Hematopoietic multipotent progenitor cell treated with erythropoietin and hydrocortisone succinate and interleukin-3 and kit ligand, for 15 days (in vitro differentiated cells): ENCODE results near the gene PAXIP1.

Experiments
- DNase-seq: peaks from one replicate; pipeline ENCODE4 v3.0.0-alpha.2; 2015; ENCODE audit warnings: low spot score

Gene PAXIP1

DNA sequence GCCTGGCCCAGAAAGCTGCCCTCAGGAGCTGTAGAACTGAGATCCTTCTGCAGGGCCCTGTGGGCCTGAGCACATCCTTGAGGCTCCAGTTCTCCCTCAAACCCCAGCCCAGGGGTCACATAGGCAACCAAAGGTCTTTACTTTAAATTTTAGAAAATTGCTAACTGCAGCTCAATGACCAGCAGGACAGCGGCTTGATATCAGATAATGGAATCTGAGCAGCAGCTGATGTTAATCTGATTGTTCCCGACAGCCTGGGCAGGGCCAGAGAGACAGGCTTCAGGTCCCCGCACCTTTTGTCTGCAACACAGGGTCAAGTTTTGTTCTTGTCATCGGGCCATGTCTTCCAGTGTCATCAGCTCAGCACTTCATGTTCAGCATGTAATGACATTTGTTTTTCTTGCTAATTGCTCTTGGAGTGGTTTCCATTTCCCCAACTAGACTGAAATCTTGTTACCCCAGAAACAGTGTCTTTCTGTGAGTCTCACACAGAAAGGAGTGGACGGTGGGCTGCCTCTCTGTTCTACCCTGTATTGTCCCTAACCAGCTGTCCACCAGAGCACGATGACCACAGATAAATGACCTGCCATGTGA, 91.0 kb downstream of the PAXIP1 start:
- DNase-seq = no peak

DNA sequence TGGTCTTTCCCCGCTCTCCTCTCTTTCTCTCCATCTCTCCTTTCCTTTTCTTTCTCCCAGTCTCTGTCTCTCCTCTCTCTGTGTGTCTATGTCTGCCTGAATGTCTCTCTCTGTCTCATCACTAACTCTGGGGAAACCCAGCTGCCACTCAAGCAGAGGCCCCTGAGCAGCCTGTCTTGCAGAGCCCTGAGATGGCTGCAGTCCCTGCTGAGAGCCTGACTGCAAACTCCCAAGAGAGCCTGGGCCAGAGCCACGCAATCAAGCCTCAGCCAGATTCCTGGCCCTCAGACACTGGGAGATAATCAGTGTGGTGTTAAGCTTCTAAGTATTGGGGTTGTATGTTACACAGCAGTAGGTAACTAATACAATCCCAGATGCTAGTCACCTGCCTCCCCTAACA, 91.5 kb downstream of the PAXIP1 start:
- no peak for DNase-seq

DNA sequence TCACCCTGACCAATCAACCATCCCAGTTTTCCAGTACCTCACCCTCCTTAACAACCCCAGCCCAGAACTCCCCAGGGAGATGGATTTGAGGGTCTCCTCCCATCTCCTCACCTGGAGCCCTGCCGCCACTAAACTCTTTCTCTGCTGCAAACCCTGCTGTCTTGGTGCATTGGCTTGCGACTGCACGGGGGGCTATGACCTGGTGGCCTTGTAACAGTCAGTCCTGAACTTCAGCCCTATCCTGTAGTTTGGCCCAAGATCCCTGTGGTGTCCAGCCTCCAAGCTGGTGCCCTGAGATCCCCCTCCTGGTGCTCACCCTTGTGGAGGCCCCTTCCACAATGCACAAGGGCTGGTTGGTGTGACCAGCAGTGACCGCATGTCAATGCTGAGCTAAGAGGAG, 91.9 kb downstream of the PAXIP1 start:
- no peak for DNase-seq

DNA sequence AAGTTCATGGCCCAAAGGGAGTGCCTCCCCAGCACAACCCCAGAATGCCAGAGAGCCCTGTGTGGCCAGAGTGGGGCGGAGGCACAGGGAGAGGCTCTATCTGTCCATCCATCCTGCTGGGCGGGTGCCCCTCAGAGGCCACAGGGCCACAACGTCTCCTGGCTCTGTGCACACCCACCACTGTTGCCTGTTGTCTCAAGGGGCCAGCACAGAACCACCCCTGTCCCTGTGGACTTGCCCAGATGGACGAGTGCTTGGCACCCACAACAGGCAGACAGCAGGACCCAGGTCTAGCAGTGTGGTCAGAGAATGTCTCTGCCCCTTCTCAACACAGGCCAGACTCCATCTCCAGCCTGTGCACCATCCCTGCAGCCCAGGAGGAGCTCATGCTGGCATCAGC, 92.8 kb downstream of the PAXIP1 start:
- no peak for DNase-seq

DNA sequence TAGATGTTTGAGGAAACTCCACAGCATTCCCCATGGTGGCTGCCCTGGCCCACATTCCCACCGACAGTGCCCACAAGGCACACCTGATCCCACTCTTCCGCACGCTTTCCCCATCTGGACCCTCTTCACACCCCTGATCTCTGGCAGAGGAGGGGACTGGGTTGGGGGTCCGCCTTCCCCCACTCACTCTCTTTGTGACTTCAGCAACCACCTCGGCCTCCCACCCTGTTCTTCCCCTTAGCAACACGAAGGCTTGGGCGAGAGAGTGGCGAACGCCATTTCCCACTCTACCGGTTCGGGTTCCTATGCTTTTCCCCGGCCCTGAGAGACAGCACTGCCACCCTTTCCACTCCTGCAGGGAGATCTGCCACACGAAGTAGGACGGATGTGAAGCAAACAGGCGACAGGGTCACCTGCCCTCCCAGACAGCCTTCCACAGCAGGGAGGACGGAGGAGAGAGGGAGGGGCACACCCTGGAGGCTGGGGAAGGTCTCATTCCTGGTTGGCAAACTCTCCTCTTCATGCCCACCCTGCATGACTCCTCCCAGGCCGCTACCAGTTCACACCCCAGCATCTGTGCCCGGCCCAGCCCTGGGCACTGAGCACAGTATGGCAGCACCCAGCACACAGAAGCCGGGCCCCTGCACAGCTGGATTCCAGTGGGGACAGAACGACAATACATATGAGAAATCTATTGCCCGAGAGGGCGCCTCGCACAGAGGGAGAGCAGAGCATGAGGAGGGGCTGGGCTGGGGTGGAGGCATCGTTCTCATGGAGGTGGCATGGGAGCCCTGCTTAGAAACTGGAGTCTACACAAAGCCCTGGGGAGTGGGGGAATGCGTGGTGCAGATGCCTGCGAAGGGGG, 93.5 kb downstream of the PAXIP1 start:
- DNase-seq = no peak

DNA sequence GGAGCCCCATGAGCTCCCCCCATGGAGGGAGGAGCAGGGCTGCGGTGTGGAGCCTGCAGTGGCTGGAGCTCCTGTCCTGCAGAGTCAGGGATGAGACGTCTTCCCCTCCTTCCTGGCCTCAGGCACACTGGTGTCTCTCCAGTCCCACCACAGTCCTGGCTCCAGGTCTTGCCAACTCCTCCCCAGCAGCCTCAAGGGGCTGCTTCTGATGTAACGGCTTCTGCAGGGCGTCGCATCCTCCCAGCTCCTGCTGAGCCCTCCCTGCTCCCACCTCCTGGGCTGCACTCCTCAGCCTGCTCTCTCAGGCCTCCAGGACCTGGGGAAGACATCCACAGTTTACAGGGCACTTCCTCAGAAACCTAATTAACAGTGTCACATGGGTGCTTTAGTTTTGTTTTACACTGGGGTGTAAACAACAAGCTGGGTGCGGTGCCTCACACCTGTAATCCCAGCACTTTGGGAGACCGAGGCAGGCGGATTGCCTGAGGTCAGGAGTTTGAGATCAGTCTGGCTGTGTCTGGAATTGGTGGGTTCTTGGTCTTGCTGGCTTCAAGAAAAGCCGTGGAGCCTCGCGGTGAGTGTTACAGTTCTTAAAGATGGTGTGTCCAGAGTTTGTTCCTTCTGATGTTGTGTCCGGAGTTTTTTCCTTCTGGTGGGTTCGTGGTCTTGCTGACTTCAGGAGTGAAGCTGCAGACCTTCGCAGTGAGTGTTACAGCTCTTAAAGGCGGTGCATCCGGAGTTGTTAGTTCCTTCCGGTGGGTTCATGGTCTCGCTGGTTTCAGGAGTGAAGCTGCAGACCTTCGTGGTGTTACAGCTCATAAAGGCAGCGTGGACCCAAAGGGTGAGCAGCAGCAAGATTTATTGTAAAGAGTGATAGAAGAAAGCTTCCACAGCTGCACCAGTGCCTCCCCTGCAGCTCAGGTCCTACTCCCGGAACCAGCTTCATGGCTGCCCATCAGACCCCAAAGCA, 95.0 kb downstream of the PAXIP1 start:
- DNase-seq = no peak

DNA sequence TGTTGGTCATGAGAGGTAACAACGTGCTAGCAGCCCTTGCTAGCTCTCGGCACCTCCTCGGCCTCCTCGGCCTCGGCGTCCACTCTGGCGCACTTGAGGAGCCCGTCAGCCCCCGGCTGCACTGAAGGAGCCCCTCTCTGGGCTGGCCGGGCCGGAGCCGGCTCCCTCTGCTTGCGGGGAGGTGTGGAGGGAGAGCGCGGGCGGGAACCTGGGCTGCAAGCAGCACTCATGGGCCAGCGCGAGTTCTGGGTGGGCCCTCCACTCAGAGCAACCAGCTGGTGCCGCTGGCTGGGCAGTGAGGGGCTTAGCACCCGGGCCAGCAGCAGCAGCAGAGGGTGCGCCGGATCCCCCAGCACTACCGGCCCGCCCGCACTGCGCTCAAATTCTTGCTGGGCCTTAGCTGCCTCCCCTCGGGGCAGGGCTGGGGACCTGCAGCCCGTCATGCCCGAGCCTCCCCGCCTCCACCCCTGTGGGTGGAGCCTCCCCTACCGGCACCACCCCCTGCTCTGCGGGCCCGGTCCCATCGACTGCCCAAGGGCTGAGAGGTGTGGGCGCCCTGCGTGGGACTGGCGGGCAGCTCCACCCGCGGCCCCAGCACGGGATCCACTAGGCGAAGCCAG, 96.1 kb downstream of the PAXIP1 start:
- no peak for DNase-seq

DNA sequence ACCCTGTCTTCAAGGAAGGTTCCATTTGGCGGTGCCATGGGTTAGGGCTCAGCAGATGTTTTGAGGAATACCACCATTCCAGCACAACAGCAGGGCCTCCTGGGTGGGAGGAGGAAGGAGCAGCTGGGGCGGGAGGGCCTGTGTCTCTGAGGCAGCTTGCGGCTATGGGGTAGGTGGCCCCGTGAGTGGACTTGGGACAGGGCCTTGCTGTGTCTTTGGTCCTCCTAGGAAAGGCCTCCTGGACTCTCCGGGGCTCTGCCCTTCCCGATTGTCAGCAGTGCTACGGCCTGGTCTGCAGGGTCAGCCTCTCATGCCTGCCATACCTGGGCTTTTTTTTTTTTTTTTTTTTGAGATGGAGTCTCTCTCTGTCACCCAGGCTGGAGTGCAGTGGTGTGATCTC, 96.7 kb downstream of the PAXIP1 start:
- DNase-seq = no peak

DNA sequence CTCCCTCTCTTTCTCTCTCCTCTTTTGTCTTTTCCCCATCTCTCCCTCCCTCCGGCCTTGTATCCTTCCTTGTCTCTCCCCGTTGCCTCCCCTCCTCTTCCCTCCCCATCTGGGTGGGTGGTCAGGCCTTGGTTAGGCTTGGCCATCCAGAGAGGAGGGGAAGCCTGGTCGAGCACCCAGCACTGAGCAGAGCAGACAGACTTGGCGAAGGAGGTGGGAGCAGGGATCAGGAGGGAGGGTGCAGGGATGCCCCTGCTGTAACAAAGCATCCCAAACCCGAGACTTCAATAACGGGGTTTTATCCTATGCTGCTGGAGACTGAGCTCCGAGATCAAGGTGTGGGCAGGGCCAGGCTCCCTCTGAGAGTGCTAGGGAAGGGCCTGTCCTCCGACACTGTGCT, 97.3 kb downstream of the PAXIP1 start:
- DNase-seq = no peak

DNA sequence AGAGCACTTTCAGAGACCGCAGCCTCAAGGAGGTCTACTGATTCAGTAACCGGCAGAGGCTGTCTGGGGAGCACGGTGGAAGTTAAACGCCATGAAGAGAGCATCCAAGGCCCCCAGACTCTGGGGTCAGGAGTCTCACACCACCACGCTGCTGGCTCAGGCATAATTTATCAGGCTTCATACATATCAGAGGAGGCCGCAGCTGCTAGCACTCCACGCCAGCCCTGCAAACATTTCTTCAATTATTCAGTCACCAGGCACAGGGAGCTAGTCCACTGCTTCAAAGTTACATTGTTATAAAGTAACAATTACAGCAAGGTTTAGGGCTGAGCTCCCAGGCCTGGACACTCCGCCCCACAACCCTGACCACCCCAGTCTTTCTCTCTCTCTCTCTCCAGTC, 97.8 kb downstream of the PAXIP1 start:
- DNase-seq = no peak

DNA sequence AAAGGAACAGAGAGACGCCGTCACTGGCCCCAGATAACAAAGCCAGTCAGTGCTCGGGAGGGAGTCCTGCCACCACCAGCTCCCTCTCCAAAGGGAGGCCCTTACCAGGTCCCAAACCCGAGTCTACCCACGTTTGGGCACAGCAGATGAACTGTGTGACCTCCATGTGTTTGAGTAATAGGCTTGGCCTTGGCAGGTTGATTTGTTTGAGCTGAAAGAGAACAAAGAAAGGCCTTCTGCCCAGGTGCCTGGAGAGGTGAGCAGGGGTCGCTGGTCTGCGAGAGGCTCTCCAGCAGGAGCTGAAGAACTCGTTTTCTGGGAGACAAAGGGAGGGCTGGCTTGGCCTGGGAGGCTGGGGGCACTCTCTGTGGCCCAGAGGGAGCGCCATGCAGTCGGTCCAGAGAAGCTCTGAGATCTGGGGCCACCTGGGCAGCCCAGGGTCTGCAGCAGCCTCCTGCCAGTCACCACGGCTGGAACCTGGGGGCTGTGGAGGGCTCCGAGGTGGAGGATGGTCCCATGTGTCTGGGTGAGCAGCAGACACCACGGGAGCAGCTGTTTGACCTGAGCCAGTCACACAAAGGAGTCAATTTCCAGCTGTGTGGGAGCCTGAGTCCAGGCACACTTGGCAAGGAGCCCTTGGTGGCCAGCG, 99.7 kb downstream of the PAXIP1 start:
- DNase-seq = no peak

DNA sequence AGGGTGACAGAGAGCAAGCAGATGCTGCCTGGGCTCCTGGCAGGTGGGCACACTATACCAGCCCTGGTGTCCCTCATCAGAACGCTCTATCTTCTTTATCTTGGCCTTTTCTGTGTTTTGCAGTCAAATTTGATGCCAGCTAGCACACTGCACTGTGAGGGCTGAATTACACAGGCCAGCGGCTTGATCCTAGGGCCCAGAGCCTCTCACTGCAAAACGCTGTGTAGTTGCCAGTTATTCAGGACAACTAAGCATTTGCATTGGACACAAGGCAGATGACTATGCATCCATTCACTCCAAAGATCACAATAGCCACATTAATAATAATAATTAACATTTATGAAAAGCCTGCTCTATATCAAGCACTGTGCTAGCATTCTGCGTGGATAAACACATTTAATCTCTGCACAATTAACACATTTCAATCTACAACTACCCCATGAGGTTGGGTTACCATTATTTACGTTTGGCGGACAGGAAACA, 100.3 kb downstream of the PAXIP1 start:
- no peak for DNase-seq

DNA sequence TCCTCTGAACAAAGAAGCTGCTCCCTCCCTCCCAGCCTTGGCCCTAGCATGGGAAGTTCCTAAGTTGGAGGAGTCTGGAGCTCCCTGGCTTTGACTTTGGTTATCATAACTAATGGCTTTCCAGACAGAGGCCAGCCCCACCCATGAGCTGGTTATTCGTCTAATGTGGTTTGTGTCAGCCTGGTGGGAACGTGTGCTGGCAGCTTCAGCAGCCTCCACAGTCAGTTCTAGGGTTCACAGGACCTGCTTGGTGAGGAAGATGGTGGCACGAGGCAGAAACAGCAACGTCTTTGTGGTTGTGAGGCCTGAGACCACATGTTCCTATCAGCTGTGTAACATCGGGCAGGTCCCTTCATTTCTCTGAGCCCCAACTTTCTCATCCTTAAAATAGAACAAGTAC, 103.1 kb downstream of the PAXIP1 start:
- no peak for DNase-seq

DNA sequence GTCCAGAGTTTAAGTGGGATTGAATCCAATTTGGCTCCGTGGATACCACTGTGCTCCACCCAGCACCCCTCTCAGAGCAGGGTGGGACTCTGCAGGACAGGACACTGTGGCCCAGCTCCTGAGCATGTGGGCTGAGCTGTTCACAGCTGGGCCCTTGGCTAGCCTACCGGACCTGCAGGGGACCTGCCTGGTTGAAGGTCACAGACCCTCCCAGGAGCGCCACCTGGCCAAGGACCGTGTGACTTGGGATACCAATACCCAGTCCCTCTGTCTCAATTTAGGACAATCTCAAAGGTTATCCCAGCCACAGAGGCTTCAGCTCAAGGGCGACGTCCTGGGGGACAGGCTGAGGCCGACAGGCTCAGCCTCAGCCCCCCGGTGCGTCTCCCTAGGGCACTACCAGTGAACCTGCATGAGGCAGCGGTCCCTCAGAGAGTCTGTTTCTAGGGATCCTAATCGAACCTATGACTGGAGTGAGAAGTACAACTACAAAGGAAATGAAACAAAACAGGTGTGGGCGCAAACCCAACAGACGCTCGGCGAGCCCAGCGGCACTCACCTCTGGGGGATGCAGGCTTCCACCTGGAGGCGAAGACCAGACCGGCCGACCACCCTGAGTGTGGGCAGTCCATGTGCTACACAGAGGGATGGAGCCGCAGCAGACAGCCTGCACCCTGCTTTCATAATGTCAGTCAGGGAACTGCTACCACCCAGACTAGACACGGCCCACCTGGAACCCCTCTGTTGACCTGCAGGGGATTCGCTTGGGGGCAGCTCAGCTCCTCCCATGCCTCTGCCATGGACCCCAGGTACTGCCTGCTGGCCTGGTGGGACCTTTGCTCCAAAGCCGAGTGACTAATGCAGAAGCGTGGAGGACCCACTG, 103.7 kb downstream of the PAXIP1 start:
- DNase-seq = no peak

DNA sequence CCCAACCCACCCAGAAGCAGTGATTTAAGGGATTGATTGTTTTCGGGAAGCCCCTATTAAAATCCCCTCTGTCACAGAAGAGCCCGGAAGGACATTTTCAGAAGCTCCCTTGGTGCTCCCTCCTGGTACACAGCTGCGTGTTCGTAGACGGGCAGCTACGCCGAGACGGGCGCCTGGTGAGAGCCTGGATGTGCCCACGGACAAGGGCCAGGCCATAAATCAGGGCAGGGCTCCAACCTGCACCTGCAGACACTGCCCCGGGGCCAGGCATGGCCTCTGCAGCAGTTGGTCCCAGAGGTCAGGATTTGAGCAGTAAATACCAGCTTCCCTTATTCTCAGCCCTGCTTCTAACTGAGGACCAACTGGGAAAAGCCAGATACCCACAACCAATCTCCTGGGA, 106.8 kb downstream of the PAXIP1 start:
- DNase-seq = no peak
